Coronary artery (tissue), 2 donors: ENCODE data around the gene ZBTB20.
A peak's percentile ranks its signal among the peaks of the same experiment; 100 is the strongest.

Experiments used
- DNase-seq: peaks from one replicate; pipeline ENCODE4 v3.0.0-alpha.2; 2017; ENCODE audit warnings: low spot score
- H3K27ac ChIP-seq, 2 donors: fragments of 200-600 bp; sonication (generic); one replicate each; pipeline ENCODE4 v1.5.1; 2016 to 2019
- H3K4me3 ChIP-seq: fragments of 200-600 bp; sonication (generic); 2 replicates; pipeline ENCODE4 v1.5.1; 2016; ENCODE audit warnings: mild to moderate bottlenecking, moderate library complexity
- TF ChIP-seq, protein P1 (sequence below): fragments of 200-600 bp; sonication (generic); IDR thresholded peaks from one replicate; pipeline ENCODE4 v1.5.1; 2019; ENCODE audit warnings: antibody characterized with exemption

ZBTB20 gene

DNA sequence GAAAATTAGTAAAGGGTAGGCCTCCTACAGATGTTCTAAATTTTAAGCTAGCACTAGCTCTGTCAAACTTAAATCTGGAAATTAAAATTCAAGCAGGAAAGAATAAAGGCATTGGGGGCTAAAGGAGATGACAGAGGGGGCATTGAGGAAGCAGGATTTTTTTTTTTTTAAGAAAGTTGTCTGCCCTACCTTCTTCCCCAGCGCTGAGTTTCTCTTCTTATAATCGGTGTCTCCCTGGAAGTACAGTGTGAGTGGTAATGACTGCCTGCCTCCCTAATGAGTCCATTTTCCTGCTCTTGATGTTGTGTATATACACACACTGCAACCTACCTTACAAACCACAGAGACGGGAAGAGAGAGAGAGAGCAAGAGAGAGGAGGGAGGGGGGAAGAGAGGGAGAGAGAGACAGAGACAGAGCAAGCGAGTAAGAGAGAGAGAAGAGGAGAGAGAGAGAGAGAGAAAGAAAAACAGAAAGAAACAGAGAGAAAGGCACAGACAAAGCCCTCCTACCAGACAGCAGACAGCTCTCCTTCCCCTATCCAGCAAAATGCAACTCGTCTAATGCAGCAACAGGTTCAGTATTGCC is 47.0 kb downstream of the ZBTB20 start:
- Histone ChIP-seq H3K27ac (peak overlapping the region; percentile 18 to 68), H3K4me3 (peak overlapping the region; percentile 48)
- TF ChIP-seq, protein P1, sequence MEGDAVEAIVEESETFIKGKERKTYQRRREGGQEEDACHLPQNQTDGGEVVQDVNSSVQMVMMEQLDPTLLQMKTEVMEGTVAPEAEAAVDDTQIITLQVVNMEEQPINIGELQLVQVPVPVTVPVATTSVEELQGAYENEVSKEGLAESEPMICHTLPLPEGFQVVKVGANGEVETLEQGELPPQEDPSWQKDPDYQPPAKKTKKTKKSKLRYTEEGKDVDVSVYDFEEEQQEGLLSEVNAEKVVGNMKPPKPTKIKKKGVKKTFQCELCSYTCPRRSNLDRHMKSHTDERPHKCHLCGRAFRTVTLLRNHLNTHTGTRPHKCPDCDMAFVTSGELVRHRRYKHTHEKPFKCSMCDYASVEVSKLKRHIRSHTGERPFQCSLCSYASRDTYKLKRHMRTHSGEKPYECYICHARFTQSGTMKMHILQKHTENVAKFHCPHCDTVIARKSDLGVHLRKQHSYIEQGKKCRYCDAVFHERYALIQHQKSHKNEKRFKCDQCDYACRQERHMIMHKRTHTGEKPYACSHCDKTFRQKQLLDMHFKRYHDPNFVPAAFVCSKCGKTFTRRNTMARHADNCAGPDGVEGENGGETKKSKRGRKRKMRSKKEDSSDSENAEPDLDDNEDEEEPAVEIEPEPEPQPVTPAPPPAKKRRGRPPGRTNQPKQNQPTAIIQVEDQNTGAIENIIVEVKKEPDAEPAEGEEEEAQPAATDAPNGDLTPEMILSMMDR = no peak
- no peak for DNase-seq

GRCh38 chr3:115099134-115099985 is 47.7 kb downstream of the ZBTB20 start:
- DNase-seq = no peak
- TF ChIP-seq, protein P1 = no peak
- peak overlapping the region; percentile 48 for H3K4me3 ChIP-seq
- H3K27ac ChIP-seq = peak overlapping the region; percentile 18 to 68

DNA sequence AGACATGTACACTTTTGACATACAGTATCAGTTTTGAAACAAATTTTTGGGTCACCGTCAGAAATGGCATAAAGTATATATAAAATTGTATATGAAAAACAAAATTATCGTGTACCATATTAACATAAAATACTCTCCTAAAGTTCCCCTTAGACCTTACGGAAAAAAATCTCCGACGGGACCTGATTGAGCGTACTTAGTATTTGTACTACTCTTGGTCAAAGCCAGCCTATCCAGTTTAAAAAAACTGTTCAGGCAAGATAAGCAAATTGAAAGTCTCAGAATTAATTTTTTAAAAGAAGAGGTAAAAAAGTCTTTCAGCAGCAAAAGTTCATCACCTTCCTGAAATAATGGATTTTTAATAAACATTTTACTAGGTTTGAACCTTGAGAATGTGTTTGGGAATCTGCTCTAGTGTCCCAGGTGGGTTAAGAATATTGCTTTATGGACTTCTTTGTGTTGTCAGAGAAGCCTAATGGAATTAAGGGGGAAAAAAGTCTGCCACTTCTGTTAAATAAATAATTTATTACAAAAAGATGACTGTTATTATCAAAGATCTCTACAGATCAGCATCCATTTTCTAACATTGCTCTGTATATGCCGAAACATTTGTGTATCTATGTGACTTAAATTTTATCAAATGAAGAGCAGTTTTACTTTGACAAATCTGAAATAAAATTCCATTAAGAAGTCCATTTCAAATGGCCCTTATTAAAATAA is 48.6 kb downstream of the ZBTB20 start:
- Histone ChIP-seq H3K27ac (peak overlapping the region in 1 of 2 donors; percentile 2), H3K4me3 (peak overlapping the region; percentile 48)
- no peak for DNase-seq
- TF ChIP-seq, protein P1 = no peak

GRCh38 chr3:115095236-115095635 is 51.9 kb downstream of the ZBTB20 start:
- DNase-seq = no peak
- Histone ChIP-seq H3K27ac (no peak overlapping the region), H3K4me3 (no peak overlapping the region)
- TF ChIP-seq, protein P1 = no peak

GRCh38 chr3:115092220-115092791 is 54.8 kb downstream of the ZBTB20 start:
- H3K27ac ChIP-seq = peak overlapping the region in 1 of 2 donors; percentile 18
- no peak for DNase-seq
- H3K4me3 ChIP-seq = no peak overlapping the region
- TF ChIP-seq, protein P1 = peak; percentile 34

GRCh38 chr3:115090712-115091111 is 56.4 kb downstream of the ZBTB20 start:
- TF ChIP-seq, protein P1 = no peak
- H3K27ac ChIP-seq = no peak overlapping the region
- DNase-seq = no peak

More at GRCh38 chr3:115090712-115091111, 56.4 kb downstream of the ZBTB20 start:
- H3K4me3 ChIP-seq = no peak overlapping the region
